HG02938 (cell line): ENCODE data around the gene ZDHHC14.
"Not testable (repeated sequence)": the region's sequence is repeated elsewhere in the genome, so short reads cannot be mapped to it uniquely, and the experiment has no call there.

Source experiments
- ATAC-seq: cut with Tn5 transposase; IDR thresholded peaks from one replicate; pipeline ENCODE4 v1.9.1; 2021; ENCODE audit warnings: mild to moderate bottlenecking, moderate library complexity; ENCODE audit not compliant: unreplicated experiment

ZDHHC14 gene

GRCh38 chr6:157676241-157676640, 295.3 kb downstream of the ZDHHC14 start:
- ATAC-seq, result no peak

- ATAC-seq, result no peak
These were observed 296.2 kb downstream of the ZDHHC14 start for GRCh38 chr6:157677235-157677634.

GRCh38 chr6:157679605-157680580, 298.9 kb downstream of the ZDHHC14 start:
- no peak for ATAC-seq

GRCh38 chr6:157681041-157681650, 300.2 kb downstream of the ZDHHC14 start:
- no peak for ATAC-seq

GRCh38 chr6:157682856-157683481, 302.0 kb downstream of the ZDHHC14 start:
- no peak for ATAC-seq

- no peak for ATAC-seq
These were observed 302.7 kb downstream of the ZDHHC14 start for GRCh38 chr6:157683707-157684106.

GRCh38 chr6:157684620-157685299, 303.8 kb downstream of the ZDHHC14 start:
- no peak for ATAC-seq

GRCh38 chr6:157685596-157686280, 304.7 kb downstream of the ZDHHC14 start:
- ATAC-seq, result no peak

GRCh38 chr6:157688275-157688959, 307.4 kb downstream of the ZDHHC14 start:
- no peak for ATAC-seq

GRCh38 chr6:157688960-157689599, 308.1 kb downstream of the ZDHHC14 start:
- no peak for ATAC-seq

GRCh38 chr6:157689875-157690274, 308.9 kb downstream of the ZDHHC14 start:
- ATAC-seq, result no peak

GRCh38 chr6:157690441-157691210, 309.6 kb downstream of the ZDHHC14 start:
- no peak for ATAC-seq

GRCh38 chr6:157691621-157692020, 310.6 kb downstream of the ZDHHC14 start:
- not testable (repeated sequence) for ATAC-seq

GRCh38 chr6:157693867-157694266, 312.9 kb downstream of the ZDHHC14 start:
- ATAC-seq, result no peak

- no peak for ATAC-seq
These were observed 314.5 kb downstream of the ZDHHC14 start for GRCh38 chr6:157695301-157696040.

GRCh38 chr6:157699777-157700636, 319.0 kb downstream of the ZDHHC14 start:
- ATAC-seq, result no peak

- ATAC-seq, result not testable (repeated sequence)
These were observed 325.4 kb downstream of the ZDHHC14 start for GRCh38 chr6:157706351-157706750.
